Measurements from ENCODE around the gene TAOK2.

Gene TAOK2

GRCh38 chr16:29988346-29989075 lies 14.8 kb downstream of the TAOK2 start:
- no peak for DNase-seq

DNA sequence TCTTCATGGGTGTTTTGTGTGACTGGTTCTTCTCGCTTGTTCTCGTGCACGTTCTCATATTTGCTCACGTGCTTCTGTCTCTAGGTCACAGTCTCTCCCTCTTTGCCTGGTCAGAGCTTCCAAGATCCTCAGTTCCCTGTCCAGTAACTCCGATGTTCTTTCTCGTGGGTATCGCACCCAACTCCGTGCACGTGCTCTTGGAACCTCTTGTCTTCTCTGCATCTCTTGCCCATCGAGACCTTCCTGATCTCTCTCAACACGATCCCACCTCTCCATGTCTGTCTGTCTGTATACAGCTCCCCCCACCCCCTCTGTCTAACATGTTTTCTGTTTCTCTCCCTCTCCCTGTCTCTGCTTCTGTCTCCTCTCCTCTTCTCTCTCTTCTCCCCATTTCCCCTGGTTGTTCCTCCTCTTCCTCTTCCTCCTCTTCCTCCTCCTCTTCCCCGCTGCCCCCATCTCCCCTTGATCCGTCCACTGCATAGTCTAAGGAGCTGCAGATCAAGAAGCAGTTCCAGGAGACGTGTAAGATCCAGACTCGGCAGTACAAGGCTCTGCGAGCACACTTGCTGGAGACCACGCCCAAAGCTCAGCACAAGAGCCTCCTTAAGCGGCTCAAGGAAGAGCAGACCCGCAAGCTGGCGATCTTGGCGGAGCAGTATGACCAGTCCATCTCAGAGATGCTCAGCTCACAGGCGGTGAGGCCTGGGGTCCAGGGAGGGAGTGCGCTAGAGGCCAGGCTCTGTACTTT lies 15.6 kb downstream of the TAOK2 start:
- no peak for DNase-seq

DNA sequence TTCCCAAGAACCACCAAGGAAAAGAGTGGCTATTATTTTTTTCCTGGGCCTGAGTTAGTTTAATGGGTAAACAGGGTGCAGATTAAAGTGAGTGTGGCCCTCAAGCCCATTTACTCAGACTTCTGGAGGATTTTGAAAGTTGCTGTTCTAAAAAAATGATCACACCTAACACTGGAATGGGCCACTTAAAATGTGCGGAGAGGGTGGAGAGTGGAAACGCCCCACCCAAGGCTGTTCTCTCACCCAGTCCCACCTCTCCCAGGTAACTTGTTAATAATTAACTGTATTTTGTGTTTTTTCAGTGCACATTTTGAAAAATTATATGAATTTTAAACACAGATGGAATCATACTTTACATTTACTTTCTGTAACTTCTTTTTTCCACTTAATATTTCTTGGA lies 16.4 kb downstream of the TAOK2 start:
- no peak for DNase-seq

DNA sequence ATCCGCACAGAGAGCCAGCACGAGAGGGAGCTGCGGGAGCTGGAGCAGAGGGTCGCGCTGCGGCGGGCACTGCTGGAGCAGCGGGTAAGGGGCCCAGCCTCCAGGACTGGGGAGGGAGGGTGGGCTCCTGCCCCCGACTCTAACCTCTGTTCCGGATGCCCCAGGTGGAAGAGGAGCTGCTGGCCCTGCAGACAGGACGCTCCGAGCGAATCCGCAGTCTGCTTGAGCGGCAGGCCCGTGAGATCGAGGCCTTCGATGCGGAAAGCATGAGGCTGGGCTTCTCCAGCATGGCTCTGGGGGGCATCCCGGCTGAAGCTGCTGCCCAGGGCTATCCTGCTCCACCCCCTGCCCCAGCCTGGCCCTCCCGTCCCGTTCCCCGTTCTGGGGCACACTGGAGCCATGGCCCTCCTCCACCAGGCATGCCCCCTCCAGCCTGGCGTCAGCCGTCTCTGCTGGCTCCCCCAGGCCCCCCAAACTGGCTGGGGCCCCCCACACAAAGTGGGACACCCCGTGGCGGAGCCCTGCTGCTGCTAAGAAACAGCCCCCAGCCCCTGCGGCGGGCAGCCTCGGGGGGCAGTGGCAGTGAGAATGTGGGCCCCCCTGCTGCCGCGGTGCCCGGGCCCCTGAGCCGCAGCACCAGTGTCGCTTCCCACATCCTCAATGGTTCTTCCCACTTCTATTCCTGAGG lies 17.4 kb downstream of the TAOK2 start:
- no peak for DNase-seq

GRCh38 chr16:29991571-29991904 lies 17.9 kb downstream of the TAOK2 start:
- no peak for DNase-seq

GRCh38 chr16:29992344-29992967 lies 18.8 kb downstream of the TAOK2 start:
- DNase-seq, result no peak

GRCh38 chr16:29993191-29993902 lies 19.7 kb downstream of the TAOK2 start:
- no peak for DNase-seq

DNA sequence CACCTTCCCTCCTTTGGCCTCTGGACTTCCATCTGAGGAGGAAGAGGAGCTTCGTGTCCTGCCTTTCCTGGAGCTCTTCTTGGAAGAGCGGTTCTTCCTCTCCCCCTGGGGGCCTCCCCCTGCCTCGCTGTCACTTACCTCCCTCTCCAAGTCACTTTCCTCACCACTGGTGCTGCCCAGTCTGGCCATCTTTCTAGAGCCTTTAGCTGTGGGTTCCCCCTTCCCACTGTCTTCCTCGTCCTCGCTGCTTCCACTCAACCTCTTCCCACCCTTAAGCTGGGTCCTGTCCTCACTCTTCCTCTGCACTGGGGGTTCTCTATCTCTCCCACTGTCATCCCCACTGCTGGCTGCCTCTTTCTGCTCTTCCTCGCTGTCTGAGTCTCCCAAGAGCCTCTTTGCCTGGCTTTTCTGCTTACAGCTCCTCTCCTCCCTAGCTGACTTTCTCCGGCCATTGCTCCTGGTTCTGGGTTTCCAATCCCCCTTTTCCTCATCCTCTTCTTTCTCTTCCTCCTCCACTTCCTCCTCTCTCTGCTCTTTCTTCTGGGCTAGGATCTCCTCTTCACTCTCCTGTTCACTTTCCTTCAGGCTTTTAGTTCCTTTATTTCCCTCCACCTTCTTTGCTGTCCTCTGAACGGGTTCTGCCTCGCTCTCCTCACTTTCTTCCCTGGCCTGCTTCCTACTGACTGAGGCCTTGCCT lies 20.4 kb downstream of the TAOK2 start:
- DNase-seq, result no peak

DNA sequence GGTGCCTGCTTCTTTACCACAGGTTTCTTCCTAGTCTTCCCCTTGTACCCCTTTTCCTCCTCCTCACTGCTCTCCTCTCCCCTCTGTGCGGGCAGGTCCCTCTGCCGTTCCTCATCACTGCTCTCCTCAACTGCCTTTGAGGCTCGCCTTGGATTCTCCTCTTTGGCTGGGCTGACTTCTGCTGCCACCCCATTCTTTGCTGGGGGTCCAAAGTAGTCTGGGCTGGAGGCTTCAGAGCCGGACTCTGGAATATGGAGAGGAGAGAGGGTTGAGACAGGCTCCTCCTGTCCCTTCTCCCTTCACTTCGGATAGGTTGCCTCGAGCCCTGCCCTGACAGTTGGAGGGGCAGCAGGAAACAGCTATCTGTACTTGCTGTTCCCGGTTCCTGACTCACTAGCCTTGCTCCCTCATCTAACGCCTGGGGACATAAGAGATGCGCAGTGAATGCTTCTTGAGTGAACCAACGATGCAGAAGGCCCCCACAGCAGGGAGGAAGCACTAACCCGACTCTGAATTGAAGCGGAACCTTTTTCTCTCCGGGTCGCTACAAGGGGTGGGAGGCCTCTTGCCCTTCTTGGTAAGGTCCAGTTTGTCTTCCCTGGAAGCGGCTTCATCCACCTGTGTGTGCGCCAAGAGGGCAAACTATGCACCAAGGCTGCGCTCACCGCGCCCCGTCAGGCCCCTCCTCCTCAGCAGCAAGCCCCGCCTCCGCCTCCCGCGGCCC lies 21.1 kb downstream of the TAOK2 start:
- DNase-seq, result peak; percentile 57

GRCh38 chr16:29995324-29995910 lies 21.7 kb downstream of the TAOK2 start, which contains the start of gene HIRIP3:
Gene HIRIP3 (minus strand): TSS chr16:29995617. CDS start chr16:29995605, 12 bp downstream.
- DNase-seq, result peak; percentile 91

DNA sequence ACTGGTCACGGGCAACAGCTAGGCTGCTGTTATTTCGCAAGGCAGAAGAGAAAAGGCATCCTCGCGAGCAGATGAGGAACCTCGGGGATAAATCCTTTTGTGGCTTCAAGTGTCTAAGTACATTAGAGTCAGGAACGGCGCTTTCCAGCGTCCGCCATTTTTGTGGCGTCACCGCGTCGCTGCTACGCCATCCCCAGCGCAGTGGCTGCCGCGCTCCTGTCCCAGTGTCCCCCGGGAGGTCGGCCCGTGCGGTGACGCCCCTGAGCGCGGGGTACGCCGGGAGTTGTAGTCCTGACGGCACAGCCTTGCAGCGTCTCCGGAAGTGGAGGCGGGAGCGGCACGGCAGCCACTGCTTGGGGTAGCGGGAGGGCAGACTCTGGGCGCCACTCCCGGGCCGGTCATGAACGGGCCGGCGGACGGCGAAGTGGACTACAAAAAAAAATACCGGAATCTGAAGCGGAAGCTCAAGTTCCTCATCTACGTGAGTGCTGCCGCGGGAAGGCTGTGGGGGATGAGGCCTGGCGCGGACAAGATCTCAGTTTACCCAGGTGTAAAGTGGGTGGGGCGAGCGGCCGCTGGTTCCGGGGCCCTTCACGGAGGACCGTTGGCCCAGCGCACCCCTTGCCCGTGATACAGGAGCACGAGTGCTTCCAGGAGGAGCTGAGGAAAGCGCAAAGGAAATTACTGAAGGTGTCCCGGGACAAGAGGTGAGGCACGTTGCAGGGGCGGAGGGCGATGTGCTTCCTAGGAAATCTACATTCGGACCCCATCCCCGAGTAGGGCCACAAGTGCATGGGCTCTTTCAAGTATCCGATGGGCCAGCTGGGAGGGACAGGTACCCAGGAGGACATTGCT lies 22.5 kb downstream of the TAOK2 start, which contains the start of gene INO80E:
Gene INO80E (plus strand): TSS at position 331 of the 855 bp plus-strand sequence. CDS start 70 bp downstream, at position 401.
- DNase-seq, result peak; percentile 97

DNA sequence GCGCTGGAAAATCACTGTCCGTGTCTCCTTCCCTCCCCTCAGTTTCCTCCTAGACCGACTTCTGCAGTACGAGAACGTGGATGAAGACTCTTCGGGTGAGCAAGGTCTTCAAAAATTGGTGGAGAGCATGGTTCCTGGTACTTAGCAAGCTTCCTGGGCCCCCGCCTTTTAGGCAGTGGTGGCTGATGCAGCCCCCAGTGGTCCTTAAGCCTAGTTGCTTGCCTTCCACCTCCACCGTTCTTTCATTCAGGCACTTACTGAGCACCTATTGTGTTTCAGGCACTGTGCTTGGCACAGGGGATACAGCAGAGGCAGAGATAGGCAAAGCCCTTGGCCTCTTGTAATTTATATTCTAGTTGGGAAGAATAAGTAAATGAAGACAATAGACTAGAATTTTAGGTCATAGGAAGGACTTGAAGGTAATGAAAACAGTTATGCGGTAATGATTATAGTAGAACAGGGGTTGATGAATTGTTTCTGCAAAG lies 23.1 kb downstream of the TAOK2 start:
- no peak for DNase-seq

DNA sequence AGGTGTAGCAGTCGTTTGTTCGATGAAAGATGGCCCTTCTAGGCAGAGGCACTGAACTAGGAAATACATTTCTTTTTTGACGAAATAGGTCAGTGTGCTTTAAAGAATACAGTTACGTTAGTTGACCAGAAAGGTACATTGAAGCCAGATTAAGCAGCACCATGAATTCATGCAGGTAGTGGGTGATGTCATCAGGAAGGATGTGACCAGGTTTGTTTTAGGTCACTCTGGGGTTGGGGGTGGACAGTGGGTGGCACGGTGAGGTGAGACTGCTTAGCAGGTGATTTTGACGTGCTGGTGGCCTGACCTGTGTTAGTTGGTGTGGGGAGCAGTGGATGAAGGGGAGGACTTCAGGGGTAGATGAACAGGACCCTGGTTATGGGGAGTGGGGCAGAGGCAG lies 25.9 kb downstream of the TAOK2 start:
- DNase-seq, result no peak

GRCh38 chr16:30000735-30001631 lies 27.3 kb downstream of the TAOK2 start:
- DNase-seq, result no peak

DNA sequence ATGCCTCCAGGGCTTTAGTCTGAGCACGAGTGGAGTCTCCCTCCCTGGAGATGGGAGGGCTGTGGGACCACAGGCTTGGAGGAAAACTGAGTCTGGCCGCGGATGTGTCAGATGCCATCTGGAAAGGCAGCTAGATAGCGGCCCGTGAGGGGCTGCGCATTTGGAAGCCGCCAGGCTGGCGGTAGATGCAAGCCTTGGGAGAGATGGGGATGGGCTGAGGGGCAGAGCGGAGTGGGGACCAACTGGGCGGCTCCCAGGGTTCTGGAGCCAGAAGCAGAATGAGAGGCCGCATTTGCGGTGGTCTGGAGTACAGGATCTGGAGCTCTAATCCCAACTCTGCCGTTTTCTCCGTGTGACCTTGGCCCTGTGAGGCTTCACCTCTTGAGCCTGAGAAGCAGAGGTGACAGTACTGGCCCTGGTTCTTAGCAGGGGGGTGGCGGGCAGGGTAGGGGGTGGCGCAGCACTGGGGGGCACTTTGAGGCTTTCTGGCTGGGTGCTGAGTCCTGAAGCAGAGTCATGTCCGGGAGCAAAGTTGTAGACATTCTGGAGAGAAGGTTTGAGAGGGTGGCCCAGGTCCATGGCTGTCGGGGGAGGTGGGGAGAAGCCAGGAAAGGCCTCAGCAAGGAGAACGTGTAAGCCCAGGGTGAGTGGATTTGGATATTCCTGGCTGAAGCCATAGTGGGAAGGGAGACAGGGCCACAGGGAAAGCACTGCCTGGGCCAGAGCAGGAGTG lies 29.1 kb downstream of the TAOK2 start:
- DNase-seq, result no peak

- no peak for DNase-seq
Measured at GRCh38 chr16:30003670-30004423, 30.2 kb downstream of the TAOK2 start.

- DNase-seq, result peak; percentile 92
Measured at GRCh38 chr16:30004424-30004776, 30.7 kb downstream of the TAOK2 start.

Data from DMS53 (cell line).